ENCODE data around the gene SERPINE1. TPM values are rescaled to one million over a fixed set of nuclear protein-coding genes. Genes with fewer than 3 reads are reported as not detected.

Gene SERPINE1
- total RNA-seq (10 to 100 TPM; 18.6 to 55.4 TPM), polyA plus RNA-seq (100 to 1,000 TPM in 1 of 2 donors, 10 to 100 TPM in 1; 12.4 to 436 TPM)
- long read RNA-seq, donor 1: 0 reads
- long read RNA-seq, donor 2: 0 reads
- long read RNA-seq, donor 3: 0 reads
- long read RNA-seq, donor 4: 0 reads
- long read RNA-seq, donor 5: 0 reads

- Histone ChIP-seq H3K4me3 (peak within 1 kb of the TSS; percentile 50), H3K4me1 (ENCODE audit: control insufficient read depth in 5 of 5, insufficient read depth in 5 of 5, low read length in 5 of 5) (peaks cover 9 to 31% (median 20%) of the 10 kb centered on the region in 5 donors)
Measured at GRCh38 chr7:101126651-101127459, at the start of gene SERPINE1. Gene SERPINE1 (plus strand): TSS chr7:101127104. CDS start chr7:101128394, 1,290 bp downstream.

GRCh38 chr7:101077303-101078086, 49.4 kb upstream of the SERPINE1 start:
- Histone ChIP-seq H3K4me3 (no peak overlapping the region), H3K9ac (ENCODE audit: insufficient read depth in 1 of 2, low read length in 2 of 2) (no peak overlapping the region), H3K36me3 (ENCODE audit: control insufficient read depth in 4 of 4, insufficient read depth in 4 of 4, low read length in 4 of 4) (no peaks in the 10 kb centered on the region), H3K27ac (ENCODE audit: low read depth in 1 of 2, low read length in 1 of 2) (no peak overlapping the region), H3K27me3 (ENCODE audit: control insufficient read depth in 3 of 3, insufficient read depth in 3 of 3, low read length in 2 of 3) (peaks cover 0 to 2% (median 0%) of the 10 kb centered on the region in 3 donors), H3K9me3 (ENCODE audit: control insufficient read depth in 4 of 4, insufficient read depth in 3 of 4, low read length in 3 of 4) (no peaks in the 10 kb centered on the region), H3K4me1 (ENCODE audit: control insufficient read depth in 5 of 5, insufficient read depth in 5 of 5, low read length in 5 of 5) (peaks cover 0 to 2% (median 0%) of the 10 kb centered on the region in 5 donors)
- DNase-seq (peak; percentile 64 to 77 (median 69)), ATAC-seq (ENCODE audit: insufficient read depth, low FRiP score) (peak; percentile 88)
- 20 to 22% methylated on average over 13 of the region's 13 CpGs for WGBS, 2 donors
- peak; percentile 80 for TF ChIP-seq CTCF (IDR thresholded peaks at IDR 0.05; ENCODE audit: control extremely low read depth, extremely low read depth)

More at GRCh38 chr7:101126651-101127459, at the start of gene SERPINE1:
- peak within 1 kb of the TSS; percentile 72 to 79 for H3K27ac ChIP-seq (ENCODE audit: low read depth in 1 of 2, low read length in 1 of 2)
- WGBS, 2 donors: 4 to 5% methylated on average over 22 of the region's 22 CpGs
- H3K9ac ChIP-seq (ENCODE audit: insufficient read depth in 1 of 2, low read length in 2 of 2): peak within 1 kb of the TSS in 1 of 2 donors; percentile 38
- TF ChIP-seq CTCF (IDR thresholded peaks at IDR 0.05; ENCODE audit: control extremely low read depth, extremely low read depth): no peak
- ATAC-seq (ENCODE audit: insufficient read depth, low FRiP score) (peak; percentile 85), DNase-seq (peak; percentile 95 to 97 (median 96))
- H3K27me3 ChIP-seq (ENCODE audit: control insufficient read depth in 3 of 3, insufficient read depth in 3 of 3, low read length in 2 of 3): no peaks in the 10 kb centered on the region
- H3K9me3 ChIP-seq (ENCODE audit: control insufficient read depth in 4 of 4, insufficient read depth in 3 of 4, low read length in 3 of 4): no peaks in the 10 kb centered on the region
- peaks cover 0 to 3% (median 1%) of the 10 kb centered on the region in 4 donors for H3K36me3 ChIP-seq (ENCODE audit: control insufficient read depth in 4 of 4, insufficient read depth in 4 of 4, low read length in 4 of 4)

DNA sequence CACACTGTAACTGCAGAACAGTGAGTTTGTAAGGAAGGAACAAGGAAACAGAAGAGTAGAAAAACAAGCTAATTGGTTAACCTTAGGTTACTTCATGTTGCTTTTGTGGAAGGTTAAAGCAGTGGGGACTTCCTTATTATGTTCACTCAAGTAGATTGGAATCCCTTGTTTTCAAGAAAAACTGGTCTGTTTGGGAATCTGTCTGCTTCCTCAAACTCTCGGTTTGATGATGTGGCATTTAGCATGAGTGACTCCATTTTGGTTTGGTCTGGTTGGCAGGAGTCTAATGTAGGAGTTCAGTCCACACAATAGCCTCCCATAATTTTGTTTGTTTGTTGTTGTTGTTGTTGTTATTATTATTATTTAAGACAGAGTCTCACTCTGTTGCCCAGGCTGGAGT, 45.5 kb upstream of the SERPINE1 start:
- Histone ChIP-seq H3K4me1 (ENCODE audit: control insufficient read depth in 5 of 5, insufficient read depth in 5 of 5, low read length in 5 of 5) (peaks cover 0 to 5% (median 2%) of the 10 kb centered on the region in 5 donors), H3K9me3 (ENCODE audit: control insufficient read depth in 4 of 4, insufficient read depth in 3 of 4, low read length in 3 of 4) (no peaks in the 10 kb centered on the region), H3K4me3 (no peak overlapping the region), H3K27ac (ENCODE audit: low read depth in 1 of 2, low read length in 1 of 2) (no peak overlapping the region), H3K27me3 (ENCODE audit: control insufficient read depth in 3 of 3, insufficient read depth in 3 of 3, low read length in 2 of 3) (no peaks in the 10 kb centered on the region), H3K36me3 (ENCODE audit: control insufficient read depth in 4 of 4, insufficient read depth in 4 of 4, low read length in 4 of 4) (no peaks in the 10 kb centered on the region), H3K9ac (ENCODE audit: insufficient read depth in 1 of 2, low read length in 2 of 2) (no peak overlapping the region)
- TF ChIP-seq CTCF (IDR thresholded peaks at IDR 0.05; ENCODE audit: control extremely low read depth, extremely low read depth): no peak
- DNase-seq: no peak
- ATAC-seq (ENCODE audit: insufficient read depth, low FRiP score): no peak
- WGBS, 2 donors: 29 to 45% methylated on average over 1 of the region's 1 CpG

Measured in lung (tissue), 16 donors.